Measurements from ENCODE around the gene PPP1R1B. TPM values are rescaled to one million over a fixed set of nuclear protein-coding genes. Genes with fewer than 3 reads are reported as not detected.

The PPP1R1B gene
- total RNA-seq, 1 donor from 2014 or later = not detected

- peak overlapping the region; percentile 46 for H3K4me3 Mint-ChIP-seq (ENCODE audit: low read depth)
- no peaks in the 10 kb centered on the region for H3K36me3 Mint-ChIP-seq (ENCODE audit: insufficient read depth)
- H3K4me1 Mint-ChIP-seq (ENCODE audit: low read depth) = peaks cover 13% of the 10 kb centered on the region
Observed at GRCh38 chr17:39627047-39627711, 427 bp downstream of the PPP1R1B start.

DNA sequence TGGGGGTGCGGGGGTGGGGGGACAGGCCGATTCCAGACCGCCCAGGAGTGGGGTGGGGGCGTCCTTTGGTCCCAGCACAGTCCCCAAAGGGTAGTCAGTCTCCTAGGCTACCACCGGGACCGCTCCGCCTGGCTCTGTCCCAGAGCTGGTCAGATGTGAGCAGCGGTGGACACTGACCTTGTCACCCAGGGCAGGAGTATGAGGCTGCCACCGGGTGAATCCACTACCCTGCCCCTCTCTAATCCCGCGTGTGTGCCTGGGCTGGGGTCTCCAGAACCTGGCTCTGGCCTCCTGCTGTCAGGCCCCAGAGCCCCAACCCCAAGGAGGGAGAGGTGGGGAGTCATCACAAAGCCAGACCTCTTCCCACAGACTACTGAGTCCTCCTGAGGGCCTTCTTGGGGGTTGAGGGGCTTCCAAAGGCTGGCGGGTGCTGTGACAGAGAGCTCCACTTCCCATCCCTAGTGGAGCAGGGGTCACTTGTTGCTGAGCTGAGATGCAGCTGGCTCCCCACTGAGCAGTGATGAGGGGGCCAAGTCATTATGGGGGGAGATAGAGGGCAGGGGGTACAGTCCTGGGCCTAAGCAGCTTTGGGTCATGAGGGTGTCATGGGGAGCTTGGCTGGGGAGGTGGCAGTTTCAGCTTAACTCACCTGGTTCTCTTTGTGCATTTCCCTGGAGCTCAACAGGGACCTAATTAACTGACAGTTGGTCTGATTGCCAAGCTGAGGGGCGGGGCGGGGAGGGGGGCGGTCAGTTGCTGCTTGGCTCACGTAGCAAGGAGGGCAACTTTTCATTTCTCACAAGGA, 1.2 kb downstream of the PPP1R1B start:
- TF ChIP-seq, protein P1, sequence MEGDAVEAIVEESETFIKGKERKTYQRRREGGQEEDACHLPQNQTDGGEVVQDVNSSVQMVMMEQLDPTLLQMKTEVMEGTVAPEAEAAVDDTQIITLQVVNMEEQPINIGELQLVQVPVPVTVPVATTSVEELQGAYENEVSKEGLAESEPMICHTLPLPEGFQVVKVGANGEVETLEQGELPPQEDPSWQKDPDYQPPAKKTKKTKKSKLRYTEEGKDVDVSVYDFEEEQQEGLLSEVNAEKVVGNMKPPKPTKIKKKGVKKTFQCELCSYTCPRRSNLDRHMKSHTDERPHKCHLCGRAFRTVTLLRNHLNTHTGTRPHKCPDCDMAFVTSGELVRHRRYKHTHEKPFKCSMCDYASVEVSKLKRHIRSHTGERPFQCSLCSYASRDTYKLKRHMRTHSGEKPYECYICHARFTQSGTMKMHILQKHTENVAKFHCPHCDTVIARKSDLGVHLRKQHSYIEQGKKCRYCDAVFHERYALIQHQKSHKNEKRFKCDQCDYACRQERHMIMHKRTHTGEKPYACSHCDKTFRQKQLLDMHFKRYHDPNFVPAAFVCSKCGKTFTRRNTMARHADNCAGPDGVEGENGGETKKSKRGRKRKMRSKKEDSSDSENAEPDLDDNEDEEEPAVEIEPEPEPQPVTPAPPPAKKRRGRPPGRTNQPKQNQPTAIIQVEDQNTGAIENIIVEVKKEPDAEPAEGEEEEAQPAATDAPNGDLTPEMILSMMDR (IDR thresholded peaks at IDR 0.05; ENCODE audit: unreplicated experiment) = no peak
- Mint-ChIP-seq H3K27ac (no peak overlapping the region), H3K36me3 (ENCODE audit: insufficient read depth) (no peaks in the 10 kb centered on the region), H3K9me3 (ENCODE audit: low read depth) (no peaks in the 10 kb centered on the region), H3K4me1 (ENCODE audit: low read depth) (peaks cover 13% of the 10 kb centered on the region), H3K27me3 (peaks cover 71% of the 10 kb centered on the region), H3K4me3 (ENCODE audit: low read depth) (peak overlapping the region; percentile 40)
- no peak for DNase-seq (ENCODE audit: low spot score, unreplicated experiment)

More at GRCh38 chr17:39627047-39627711, 427 bp downstream of the PPP1R1B start:
- Mint-ChIP-seq H3K9me3 (ENCODE audit: low read depth) (no peaks in the 10 kb centered on the region), H3K27ac (no peak overlapping the region), H3K27me3 (peaks cover 71% of the 10 kb centered on the region)
- TF ChIP-seq, protein P1 (IDR thresholded peaks at IDR 0.05; ENCODE audit: unreplicated experiment) = no peak
- DNase-seq (ENCODE audit: low spot score, unreplicated experiment) = no peak

DNA sequence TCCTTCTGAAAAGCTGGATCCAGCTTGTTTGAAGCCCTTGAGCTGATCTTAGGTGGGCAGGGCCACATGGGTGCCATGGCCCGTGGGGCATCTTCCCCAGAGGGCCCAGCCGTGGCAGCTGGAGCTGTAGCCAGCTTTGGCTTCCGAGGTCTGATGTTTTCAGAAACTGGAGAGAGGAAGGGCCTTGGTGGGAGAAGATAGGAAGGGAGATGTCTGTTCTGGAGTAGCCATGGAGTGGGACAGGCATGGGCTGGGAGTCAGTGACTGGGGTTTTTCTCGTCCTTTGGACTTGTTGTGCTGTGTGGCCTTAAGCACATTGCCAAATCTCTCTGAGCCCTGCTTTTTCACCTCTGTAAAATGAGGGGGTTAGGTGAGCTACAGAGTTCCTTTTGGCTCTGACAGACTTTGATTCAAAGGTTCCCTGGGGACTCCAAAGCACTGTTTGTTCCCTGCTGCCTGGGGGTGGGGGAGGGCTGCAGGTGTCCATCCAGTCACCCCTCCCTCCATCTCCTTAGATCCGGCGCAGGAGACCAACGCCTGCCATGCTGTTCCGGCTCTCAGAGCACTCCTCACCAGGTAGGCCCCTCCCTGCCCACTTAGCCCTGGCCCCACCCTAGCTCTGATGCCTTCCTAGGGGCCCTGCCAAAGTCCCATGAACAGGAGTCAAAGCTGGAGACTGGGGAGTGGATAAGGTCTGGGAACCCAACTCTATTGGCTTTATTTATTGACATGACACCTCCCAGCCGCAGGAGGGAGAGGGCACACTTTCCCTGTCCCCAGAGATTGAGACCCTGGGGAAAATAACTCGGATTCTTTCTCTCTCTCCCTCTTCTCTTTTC, 2.1 kb downstream of the PPP1R1B start:
- Mint-ChIP-seq H3K36me3 (ENCODE audit: insufficient read depth) (no peaks in the 10 kb centered on the region), H3K9me3 (ENCODE audit: low read depth) (no peaks in the 10 kb centered on the region), H3K27ac (no peak overlapping the region), H3K27me3 (peaks cover 64% of the 10 kb centered on the region), H3K4me3 (ENCODE audit: low read depth) (no peak overlapping the region), H3K4me1 (ENCODE audit: low read depth) (peaks cover 13% of the 10 kb centered on the region)
- no peak for DNase-seq (ENCODE audit: low spot score, unreplicated experiment)
- TF ChIP-seq, protein P1 (IDR thresholded peaks at IDR 0.05; ENCODE audit: unreplicated experiment) = no peak

- H3K27me3 Mint-ChIP-seq = peaks cover 61% of the 10 kb centered on the region
Observed at GRCh38 chr17:39629494-39629880, 2.7 kb downstream of the PPP1R1B start.

More at GRCh38 chr17:39629494-39629880, 2.7 kb downstream of the PPP1R1B start:
- Mint-ChIP-seq H3K27ac (no peak overlapping the region), H3K36me3 (ENCODE audit: insufficient read depth) (no peaks in the 10 kb centered on the region), H3K4me3 (ENCODE audit: low read depth) (no peak overlapping the region), H3K4me1 (ENCODE audit: low read depth) (peaks cover 13% of the 10 kb centered on the region), H3K9me3 (ENCODE audit: low read depth) (no peaks in the 10 kb centered on the region)
- TF ChIP-seq, protein P1 (IDR thresholded peaks at IDR 0.05; ENCODE audit: unreplicated experiment) = no peak
- DNase-seq (ENCODE audit: low spot score, unreplicated experiment) = no peak

Measured in progenitor cell of endocrine pancreas (in vitro differentiated cells).